Nucleus accumbens (tissue), 56 donors: ENCODE data around the gene PRDM10.
"Not testable (repeated sequence)": the region's sequence is repeated elsewhere in the genome, so short reads cannot be mapped to it uniquely, and the experiment has no call there.

Source experiments
- DNase-seq, 56 donors: peaks; one replicate each; lab custom pipeline; 2025; lab: John Stamatoyannopoulos, UW

PRDM10 gene

GRCh38 chr11:130002352-130002845, at the start of gene PRDM10:
Gene PRDM10 (minus strand): TSS chr11:130002835. CDS start chr11:129960964, 41,871 bp downstream.
- peak in 55 of 56 donors; percentile 78 to 98 (median 94) for DNase-seq

GRCh38 chr11:130051082-130051481, 48.4 kb upstream of the PRDM10 start:
- DNase-seq: no peak

- no peak for DNase-seq
Measured at GRCh38 chr11:130050257-130050656, 47.6 kb upstream of the PRDM10 start.

GRCh38 chr11:130049328-130049771, 46.7 kb upstream of the PRDM10 start:
- no peak for DNase-seq

GRCh38 chr11:130047141-130047540, 44.5 kb upstream of the PRDM10 start:
- DNase-seq: no peak

GRCh38 chr11:130043575-130043974, 40.9 kb upstream of the PRDM10 start:
- peak in 3 of 56 donors; percentile 5 to 25 (median 7) for DNase-seq

GRCh38 chr11:130042093-130042591, 39.5 kb upstream of the PRDM10 start:
- no peak for DNase-seq

GRCh38 chr11:130040281-130040940, 37.8 kb upstream of the PRDM10 start:
- no peak for DNase-seq

GRCh38 chr11:130037881-130038585, 35.4 kb upstream of the PRDM10 start:
- no peak for DNase-seq

- DNase-seq: no peak
Measured at GRCh38 chr11:130037058-130037457, 34.4 kb upstream of the PRDM10 start.

GRCh38 chr11:130034236-130034635, 31.6 kb upstream of the PRDM10 start:
- DNase-seq: no peak

GRCh38 chr11:130032931-130033330, 30.3 kb upstream of the PRDM10 start:
- no peak for DNase-seq

GRCh38 chr11:130031945-130032344, 29.3 kb upstream of the PRDM10 start:
- DNase-seq: no peak

- no peak for DNase-seq
Measured at GRCh38 chr11:130031056-130031455, 28.4 kb upstream of the PRDM10 start.

- no peak for DNase-seq
Measured at GRCh38 chr11:130029137-130029536, 26.5 kb upstream of the PRDM10 start.

GRCh38 chr11:130025371-130025770, 22.7 kb upstream of the PRDM10 start:
- DNase-seq: no peak

GRCh38 chr11:130024361-130024760, 21.7 kb upstream of the PRDM10 start:
- DNase-seq: no peak

- DNase-seq: no peak
Measured at GRCh38 chr11:130023204-130023603, 20.6 kb upstream of the PRDM10 start.

GRCh38 chr11:130022799-130023198, 20.2 kb upstream of the PRDM10 start:
- DNase-seq: no peak

- not testable (repeated sequence) for DNase-seq
Measured at GRCh38 chr11:130021606-130022005, 19.0 kb upstream of the PRDM10 start.

- DNase-seq: no peak
Measured at GRCh38 chr11:130020323-130020722, 17.7 kb upstream of the PRDM10 start.

GRCh38 chr11:130015846-130016245, 13.2 kb upstream of the PRDM10 start:
- not testable (repeated sequence) for DNase-seq
